GM18868 (cell line): ENCODE data around the gene SNRPN.
"Not testable (repeated sequence)": the region's sequence is repeated elsewhere in the genome, so short reads cannot be mapped to it uniquely, and the experiment has no call there.

Source experiments
- ATAC-seq: cut with Tn5 transposase; IDR thresholded peaks from one replicate; pipeline ENCODE4 v1.9.1; 2021; ENCODE audit warnings: mild to moderate bottlenecking, moderate library complexity; ENCODE audit not compliant: unreplicated experiment

Gene SNRPN

GRCh38 chr15:24966364-24967103 is 11.7 kb downstream of the SNRPN start:
- no peak for ATAC-seq

DNA sequence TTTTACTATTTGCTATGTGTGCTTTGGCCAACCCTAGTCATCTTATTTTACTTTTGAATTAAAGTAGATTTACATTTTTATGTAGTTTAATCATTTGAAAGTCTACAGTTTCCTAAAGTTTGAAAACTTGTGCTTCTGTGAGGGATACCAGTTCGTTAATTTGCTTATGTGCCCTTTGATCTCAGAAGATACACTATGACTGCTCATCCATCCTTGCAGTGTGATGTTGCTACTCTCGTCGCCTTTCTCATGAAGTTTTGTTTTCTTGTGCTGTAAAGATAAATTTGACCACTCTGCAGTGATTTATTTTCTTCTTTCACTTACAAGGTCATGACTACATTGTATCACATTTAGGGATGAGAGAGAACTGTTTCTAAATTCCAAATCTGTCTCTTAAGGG is 16.3 kb downstream of the SNRPN start:
- ATAC-seq = no peak

GRCh38 chr15:24971772-24972171 is 17.0 kb downstream of the SNRPN start:
- no peak for ATAC-seq

DNA sequence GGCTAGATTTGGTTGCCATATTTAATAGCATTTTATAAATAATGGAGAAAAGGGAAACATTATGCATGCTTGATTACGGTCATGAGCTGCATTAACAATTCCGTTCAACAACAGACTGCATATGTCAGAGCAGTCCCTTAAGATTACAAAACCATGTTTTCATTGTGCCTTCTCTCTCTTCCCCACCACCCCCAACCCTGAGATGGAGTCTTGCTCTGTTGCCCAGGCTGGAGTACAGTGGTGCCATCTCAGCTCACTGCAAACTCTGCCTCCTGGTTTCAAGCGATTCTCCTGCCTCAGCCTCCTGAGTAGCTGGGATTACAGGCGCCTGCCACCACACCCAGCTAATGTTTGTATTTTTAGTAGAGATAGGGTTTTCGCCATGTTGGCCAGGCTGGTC is 17.9 kb downstream of the SNRPN start:
- ATAC-seq = not testable (repeated sequence)

DNA sequence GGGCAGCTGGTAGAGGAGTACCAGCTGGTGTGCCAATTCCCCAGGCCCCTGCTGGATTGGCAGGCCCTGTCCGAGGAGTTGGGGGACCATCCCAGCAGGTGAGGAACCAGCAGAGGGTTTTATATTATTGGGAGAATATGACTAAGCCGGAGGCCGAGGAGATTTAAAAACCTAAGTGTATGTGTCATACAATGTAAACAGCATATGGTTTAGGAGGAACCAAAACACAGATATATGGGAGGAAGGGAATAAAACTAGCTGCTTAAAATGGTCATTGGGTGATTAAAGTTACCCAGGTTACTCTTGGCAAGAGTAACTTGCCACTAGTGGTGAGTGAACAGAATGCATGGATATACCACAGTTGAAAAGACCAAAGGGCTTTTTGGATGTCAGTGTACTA is 22.1 kb downstream of the SNRPN start:
- ATAC-seq = no peak

DNA sequence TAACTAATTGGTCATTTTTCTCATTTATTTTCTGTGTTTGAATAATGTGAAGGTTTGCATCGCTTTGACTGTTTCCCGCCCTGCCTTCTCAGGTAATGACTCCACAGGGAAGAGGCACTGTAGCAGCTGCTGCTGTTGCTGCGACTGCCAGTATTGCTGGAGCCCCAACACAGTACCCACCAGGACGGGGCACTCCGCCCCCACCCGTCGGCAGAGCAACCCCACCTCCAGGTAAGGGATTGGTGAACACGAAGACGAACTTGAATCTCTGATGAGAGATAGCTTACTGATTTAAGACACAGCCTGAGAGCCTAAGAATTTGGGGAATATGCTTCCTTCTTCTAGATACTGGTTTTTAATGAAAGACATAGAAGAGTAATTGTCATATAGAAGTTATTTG is 22.9 kb downstream of the SNRPN start:
- ATAC-seq = no peak

GRCh38 chr15:24985224-24985623 is 30.4 kb downstream of the SNRPN start:
- ATAC-seq = no peak

GRCh38 chr15:24986653-24987052 is 31.9 kb downstream of the SNRPN start:
- ATAC-seq = no peak

- ATAC-seq = no peak
These were observed 64.6 kb downstream of the SNRPN start for GRCh38 chr15:25019434-25019833.

DNA sequence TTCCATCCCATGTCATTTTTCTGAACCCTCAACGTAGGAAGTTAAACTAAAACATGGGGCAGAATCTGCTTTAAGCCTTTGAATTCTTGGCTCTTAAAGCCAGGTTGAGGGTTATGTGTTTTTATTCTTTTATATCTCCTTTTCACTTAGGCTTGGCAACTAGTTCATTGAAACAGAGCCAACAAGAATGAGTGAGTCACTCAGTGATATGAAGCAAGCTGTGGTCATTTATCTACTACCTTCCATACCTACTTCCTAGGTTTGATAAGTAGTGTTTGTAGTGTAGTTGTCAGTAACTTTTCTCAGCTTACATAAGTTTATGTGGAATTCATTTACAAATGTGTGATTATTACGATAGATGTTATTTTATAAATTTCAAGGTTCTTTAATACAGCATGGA is 67.4 kb downstream of the SNRPN start:
- no peak for ATAC-seq
